AG04450 (cell line): ENCODE results near the gene CRNKL1. TPM values are rescaled to one million over a fixed set of nuclear protein-coding genes. Genes with fewer than 3 reads are reported as not detected.

Experiments
- CTCF ChIA-PET: fragments of 300-600, 350-600 bp; formaldehyde crosslinking; extraction: SDS; loops from one replicate; lab custom pipeline; 2022; ENCODE audit warnings: antibody characterized with exemption, inconsistent platforms; lab: Charles Lee
- POLR2A ChIA-PET: fragments of 350-600 bp; formaldehyde crosslinking; extraction: SDS; loops from one replicate; lab custom pipeline; 2021; ENCODE audit warnings: antibody characterized with exemption, inconsistent platforms; lab: Yijun Ruan, JAX
- DNase-seq: peaks from one replicate; pipeline ENCODE4 v3.0.0-alpha.2; 2011; ENCODE audit warnings: low read depth, low spot score
- H3K27ac ChIP-seq: one replicate; pipeline ENCODE4 v1.5.1; 2012; ENCODE audit warnings: low read depth, low read length, control low read depth
- H3K27me3 ChIP-seq: one replicate; pipeline ENCODE4 v1.6.0; 2012; ENCODE audit warnings: low read length; ENCODE audit not compliant: control insufficient read depth, insufficient read depth
- H3K4me3 ChIP-seq: 2 replicates; pipeline ENCODE4 v1.5.1; 2011; ENCODE audit warnings: mild to moderate bottlenecking, low read depth, low read length, control low read depth
- H3K9me3 ChIP-seq: 2 replicates; pipeline ENCODE4 v1.5.1; 2012; ENCODE audit warnings: low read length; ENCODE audit not compliant: control insufficient read depth, insufficient read depth
- CTCF ChIP-seq: IDR thresholded peaks from 2 replicates; pipeline ENCODE4 v1.5.1; 2011; ENCODE audit warnings: low read depth, low read length, control low read depth, inconsistent platforms
- polyA plus RNA-seq: library from polyadenylated mRNA; depleted of rRNA; stranded (reverse); fragments of >200 nt; gene quantifications from 2 replicates; pipeline ENCODE4 v1.2.3, GENCODE V29; 2011

Gene CRNKL1
- polyA plus RNA-seq, 1 experiment = 21.0 TPM

- POLR2A ChIA-PET = no interaction called here
- TF ChIP-seq CTCF = no peak
- CTCF ChIA-PET = no interaction called here
Observed at GRCh38 chr20:20039752-20040387, 12.4 kb downstream of the CRNKL1 start.

GRCh38 chr20:20038586-20038985 lies 13.7 kb downstream of the CRNKL1 start:
- no peak for TF ChIP-seq CTCF
- H3K27me3 ChIP-seq = no peaks in the 10 kb centered on the region
- no peak for DNase-seq
- no peaks in the 10 kb centered on the region for H3K9me3 ChIP-seq
- ChIA-PET POLR2A (interaction anchor here (0.7 to 1.2 kb wide), 2 partner anchors 10 to 281 kb away, joined by 4 to 5 read pairs; no protein-coding TSS in a partner anchor), CTCF (no interaction called here)
- no peak overlapping the region for H3K4me3 ChIP-seq
- H3K27ac ChIP-seq = no peak overlapping the region

More at GRCh38 chr20:20039752-20040387, 12.4 kb downstream of the CRNKL1 start:
- DNase-seq = no peak
- H3K4me3 ChIP-seq = no peak overlapping the region
- no peak overlapping the region for H3K27ac ChIP-seq
- H3K9me3 ChIP-seq = no peaks in the 10 kb centered on the region
- H3K27me3 ChIP-seq = no peaks in the 10 kb centered on the region

- Histone ChIP-seq H3K27ac (no peak overlapping the region), H3K9me3 (no peaks in the 10 kb centered on the region), H3K4me3 (no peak overlapping the region), H3K27me3 (no peaks in the 10 kb centered on the region)
- TF ChIP-seq CTCF = no peak
- ChIA-PET POLR2A (interaction anchor here (0.7 to 1.2 kb wide), 3 partner anchors 9 to 281 kb away, joined by 4 to 5 read pairs (median 4); partner anchors contain the start of genes CFAP61 and CRNKL1), CTCF (no interaction called here)
- DNase-seq = peak; percentile 43
Observed at GRCh38 chr20:20037960-20038359, 14.3 kb downstream of the CRNKL1 start.

- ChIA-PET POLR2A (interaction anchor here (0.6 kb wide), 1 partner anchor 9 kb away, joined by 4 read pairs; no protein-coding TSS in a partner anchor), CTCF (no interaction called here)
- DNase-seq = no peak
- Histone ChIP-seq H3K4me3 (no peak overlapping the region), H3K27me3 (no peaks in the 10 kb centered on the region), H3K9me3 (no peaks in the 10 kb centered on the region), H3K27ac (no peak overlapping the region)
- no peak for TF ChIP-seq CTCF
Observed at GRCh38 chr20:20036756-20037155, 15.5 kb downstream of the CRNKL1 start.

GRCh38 chr20:20034486-20034885 lies 17.8 kb downstream of the CRNKL1 start:
- DNase-seq = no peak
- Histone ChIP-seq H3K9me3 (no peaks in the 10 kb centered on the region), H3K4me3 (no peak overlapping the region), H3K27me3 (no peaks in the 10 kb centered on the region), H3K27ac (no peak overlapping the region)
- ChIA-PET CTCF (interaction anchor here (1.1 kb wide), 2 partner anchors 15 to 249 kb away, joined by 3 read pairs; no protein-coding TSS in a partner anchor), POLR2A (no interaction called here)
- TF ChIP-seq CTCF = no peak
